Endothelial cell of umbilical vein (primary cell): ENCODE measurements around the gene SAAL1. TPM values are rescaled to one million over a fixed set of nuclear protein-coding genes. Genes with fewer than 3 reads are reported as not detected.

ENCODE experiments used
- BruUV-seq: library from RNA; stranded (reverse); fragments of 400-500 nt; replicated peaks from 2 replicates; lab custom pipeline; 2021; lab: Mats Ljungman, UMichigan
- CTCF ChIA-PET: fragments of 300-600, 350-600 bp; sonication (Branson Sonifier 250); formaldehyde crosslinking; loops from one replicate; lab custom pipeline; 2021; ENCODE audit warnings: antibody characterized with exemption, inconsistent platforms; lab: Charles Lee
- POLR2A ChIA-PET: fragments of 300-600, 350-600 bp; sonication (Branson Sonifier 250); formaldehyde crosslinking; loops from one replicate; lab custom pipeline; 2021; ENCODE audit warnings: antibody characterized with exemption, inconsistent platforms; lab: Charles Lee
- DNase-seq: peaks from one replicate; pipeline ENCODE4 v3.0.0-alpha.2; 2011; ENCODE audit warnings: low read depth, low spot score
- FAIRE-seq: peaks from 2 replicates; lab custom pipeline; 2011; peaks lifted over from hg19 to GRCh38; lab: Jason Lieb, UNC
- H2AFZ ChIP-seq: 2 replicates; pipeline ENCODE4 v1.6.0; 2012; ENCODE audit warnings: low read depth, low read length, control low read depth, inconsistent platforms
- H3K27ac ChIP-seq: 2 replicates; pipeline ENCODE4 v1.5.1; 2011; ENCODE audit warnings: low read depth, mild to moderate bottlenecking, control low read depth, low read length, moderate library complexity; ENCODE audit not compliant: insufficient read depth
- H3K27me3 ChIP-seq, 2 experiments: 2 replicates each; pipeline versions ENCODE4 v1.6.0 to v1.6.1; 2011; ENCODE audit warnings: low read length in 2 of 2, mixed read lengths in 1 of 2; ENCODE audit not compliant: control insufficient read depth in 2 of 2, insufficient read depth in 2 of 2
- H3K36me3 ChIP-seq, 2 experiments: 2 replicates in 1 of 2; 3 replicates in 1 of 2; pipeline ENCODE4 v1.5.1; 2011; ENCODE audit warnings: low read length in 2 of 2, mild to moderate bottlenecking in 1 of 2, moderate library complexity in 1 of 2; ENCODE audit not compliant: control insufficient read depth in 2 of 2, insufficient read depth in 2 of 2; ENCODE audit errors: extremely low read depth in 1 of 2
- H3K4me1 ChIP-seq: 3 replicates; pipeline ENCODE4 v1.5.1; 2011; ENCODE audit warnings: mild to moderate bottlenecking, low read length; ENCODE audit not compliant: control insufficient read depth, insufficient read depth; ENCODE audit errors: extremely low read depth
- H3K4me2 ChIP-seq: 2 replicates; pipeline ENCODE4 v1.6.1; 2011; ENCODE audit warnings: low read length, control low read depth, mixed read lengths; ENCODE audit not compliant: insufficient read depth
- H3K4me3 ChIP-seq, 3 experiments: fragments of 200-600 bp in 1 of 3; sonication (generic), shearing (Covaris generic) in 1 of 3; replicated peaks in 1 of 3; 2 replicates each; pipeline ENCODE4 v1.5.1; 2011 to 2016; ENCODE audit warnings: control low read depth in 3 of 3, low read length in 3 of 3, mild to moderate bottlenecking in 2 of 3, inconsistent platforms in 1 of 3, low read depth in 1 of 3, moderate library complexity in 1 of 3; ENCODE audit not compliant: insufficient read depth in 1 of 3
- H3K79me2 ChIP-seq: 2 replicates; pipeline ENCODE4 v1.6.0; 2012; ENCODE audit warnings: low read length, inconsistent platforms; ENCODE audit not compliant: control insufficient read depth, insufficient read depth
- H3K9ac ChIP-seq: replicated peaks from 2 replicates; pipeline ENCODE3; 2011; ENCODE audit warnings: low read length, control low read depth; ENCODE audit not compliant: insufficient read depth; ENCODE audit errors: extremely low read depth
- H3K9me1 ChIP-seq: replicated peaks from 3 replicates; pipeline ENCODE4 v1.6.0; 2011; ENCODE audit warnings: mild to moderate bottlenecking, low read length; ENCODE audit not compliant: control insufficient read depth, insufficient read depth; ENCODE audit errors: extremely low read depth
- H3K9me3 ChIP-seq: replicated peaks from 2 replicates; pipeline ENCODE4 v1.5.1; 2012; ENCODE audit warnings: low read length, inconsistent platforms; ENCODE audit not compliant: control insufficient read depth, insufficient read depth
- H4K20me1 ChIP-seq: replicated peaks from 2 replicates; pipeline ENCODE3; 2011; ENCODE audit warnings: mild to moderate bottlenecking, low read length; ENCODE audit not compliant: control insufficient read depth, insufficient read depth; ENCODE audit errors: extremely low read depth
- EZH2 ChIP-seq: IDR thresholded peaks from 2 replicates; pipeline ENCODE4 v1.6.1; 2012; ENCODE audit warnings: borderline replicate concordance, low read depth, mild to moderate bottlenecking, moderate library complexity, low read length, inconsistent platforms; ENCODE audit not compliant: severe bottlenecking
- FOS ChIP-seq: IDR thresholded peaks from 2 replicates; pipeline ENCODE4 v1.6.1; 2011; ENCODE audit warnings: mild to moderate bottlenecking, low read length, moderate library complexity, borderline replicate concordance; ENCODE audit not compliant: insufficient read depth
- GATA2 ChIP-seq: IDR thresholded peaks from 2 replicates; pipeline ENCODE4 v1.7.0; 2011; ENCODE audit warnings: low read depth, mild to moderate bottlenecking, moderate library complexity, mixed read lengths, low read length; ENCODE audit not compliant: insufficient read length, insufficient read depth
- JUN ChIP-seq: IDR thresholded peaks from 2 replicates; pipeline ENCODE4 v1.6.1; 2011; ENCODE audit warnings: borderline replicate concordance, low read depth; ENCODE audit not compliant: insufficient read length, insufficient read depth
- dilution Hi-C: fragments of 300-500 bp; cut with MboI; formaldehyde crosslinking; loops from one replicate; pipeline ENCODE4 v1.15.0; 2019; ENCODE audit warnings: low sequenced_read_pairs; ENCODE audit not compliant: extremely low pct_ligation_motif_present
- intact Hi-C: fragments of 100-400 bp; cut with micrococcal nuclease; formaldehyde crosslinking; loops from one replicate; pipeline ENCODE4 v1.10.0; 2022
- polyA plus RNA-seq, 4 experiments: library from polyadenylated mRNA; depleted of rRNA in 3 of 4; stranded (reverse) in 3 of 4; unstranded in 1 of 4; fragments of >200 nt; gene quantifications; 2 replicates each; pipeline versions ENCODE4 v1.2.1 to v1.2.3, GENCODE V29; 2011 to 2012; ENCODE audit warnings: missing spikeins in 1 of 4
- total RNA-seq: library from RNA; stranded (reverse); gene quantifications from 2 replicates; pipeline ENCODE4 v1.2.3, GENCODE V29; 2021
- TF ChIP-seq, protein P1 (sequence below): IDR thresholded peaks from 2 replicates; pipeline ENCODE4 v1.6.1; 2011; ENCODE audit not compliant: insufficient read depth, insufficient read length
- TF ChIP-seq, protein P2 (sequence below), 2 donors: IDR thresholded peaks; 1 replicate in 1 of 2; 2 replicates in 1 of 2; pipeline ENCODE4 v1.5.1; 2011; ENCODE audit warnings: low read length in 2 of 2, mild to moderate bottlenecking in 2 of 2, moderate library complexity in 2 of 2, control low read depth in 1 of 2, inconsistent platforms in 1 of 2, low read depth in 1 of 2; ENCODE audit not compliant: insufficient read depth in 1 of 2; ENCODE audit errors: extremely low read depth in 1 of 2

Gene SAAL1
- total and polyA plus RNA-seq, 2 donors (not counting 3 experiments of a cell fraction or from before 2014, with no cell fraction given) = 9.5 to 22.1 TPM

DNA sequence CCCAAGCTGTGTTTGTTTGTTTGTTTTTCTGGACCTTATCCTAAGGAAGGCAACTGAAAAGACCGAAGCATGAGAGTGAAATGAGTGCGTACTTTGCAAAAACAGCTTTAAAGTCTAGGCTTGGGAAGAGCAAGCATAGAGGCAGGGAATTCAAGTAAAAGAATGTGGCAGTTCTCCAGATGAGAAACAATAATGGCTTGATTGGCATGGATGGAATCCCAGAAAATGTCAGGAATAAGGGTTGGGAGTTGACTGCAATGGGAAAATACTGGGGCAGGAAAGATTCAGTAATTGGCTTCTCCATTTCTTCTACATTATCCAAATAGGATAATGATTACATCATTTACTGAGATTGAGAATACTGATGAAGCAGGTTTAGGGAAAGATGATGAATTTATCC, 17.5 kb downstream of the SAAL1 start:
- Histone ChIP-seq H4K20me1 (no peaks in the 10 kb centered on the region), H3K36me3 (peaks cover 5 to 12% of the 10 kb centered on the region in 2 experiments), H3K27ac (no peak overlapping the region), H3K4me2 (no peak overlapping the region), H3K4me3 (no peak overlapping the region), H3K27me3 (no peaks in the 10 kb centered on the region), H3K79me2 (no peaks in the 10 kb centered on the region), H3K4me1 (no peaks in the 10 kb centered on the region), H3K9me3 (no peaks in the 10 kb centered on the region), H2AFZ (no peak overlapping the region), H3K9ac (no peak overlapping the region), H3K9me1 (no peaks in the 10 kb centered on the region)
- ChIA-PET CTCF (interaction anchor here (0.6 kb wide), 1 partner anchor 1028 kb away, joined by 3 read pairs; no protein-coding TSS in a partner anchor), POLR2A (no interaction called here)
- FAIRE-seq (no peak), DNase-seq (no peak)
- no TSS peak for BruUV-seq
- intact Hi-C loops (no loop called here), dilution Hi-C loops (no loop called here)
- TF ChIP-seq EZH2 (no peak), JUN (no peak), FOS (no peak), GATA2 (no peak)
- TF ChIP-seq, protein P1, sequence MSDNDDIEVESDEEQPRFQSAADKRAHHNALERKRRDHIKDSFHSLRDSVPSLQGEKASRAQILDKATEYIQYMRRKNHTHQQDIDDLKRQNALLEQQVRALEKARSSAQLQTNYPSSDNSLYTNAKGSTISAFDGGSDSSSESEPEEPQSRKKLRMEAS = no peak
- TF ChIP-seq, protein P2, sequence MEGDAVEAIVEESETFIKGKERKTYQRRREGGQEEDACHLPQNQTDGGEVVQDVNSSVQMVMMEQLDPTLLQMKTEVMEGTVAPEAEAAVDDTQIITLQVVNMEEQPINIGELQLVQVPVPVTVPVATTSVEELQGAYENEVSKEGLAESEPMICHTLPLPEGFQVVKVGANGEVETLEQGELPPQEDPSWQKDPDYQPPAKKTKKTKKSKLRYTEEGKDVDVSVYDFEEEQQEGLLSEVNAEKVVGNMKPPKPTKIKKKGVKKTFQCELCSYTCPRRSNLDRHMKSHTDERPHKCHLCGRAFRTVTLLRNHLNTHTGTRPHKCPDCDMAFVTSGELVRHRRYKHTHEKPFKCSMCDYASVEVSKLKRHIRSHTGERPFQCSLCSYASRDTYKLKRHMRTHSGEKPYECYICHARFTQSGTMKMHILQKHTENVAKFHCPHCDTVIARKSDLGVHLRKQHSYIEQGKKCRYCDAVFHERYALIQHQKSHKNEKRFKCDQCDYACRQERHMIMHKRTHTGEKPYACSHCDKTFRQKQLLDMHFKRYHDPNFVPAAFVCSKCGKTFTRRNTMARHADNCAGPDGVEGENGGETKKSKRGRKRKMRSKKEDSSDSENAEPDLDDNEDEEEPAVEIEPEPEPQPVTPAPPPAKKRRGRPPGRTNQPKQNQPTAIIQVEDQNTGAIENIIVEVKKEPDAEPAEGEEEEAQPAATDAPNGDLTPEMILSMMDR (IDR thresholded peaks at IDR 0.05; ENCODE audit: extremely low read depth in 1 of 2, insufficient read depth in 1 of 2, low read depth in 1 of 2, low read length in 2 of 2) = no peak
